ENCODE data around the gene PPP3CA. TPM values are rescaled to one million over a fixed set of nuclear protein-coding genes. Genes with fewer than 3 reads are reported as not detected.

The PPP3CA gene
- total and polyA plus RNA-seq, 2 of the 8 experiments (the other 6 are each of a cell fraction or from before 2014, with no cell fraction given): 7.9 to 35.0 TPM

DNA sequence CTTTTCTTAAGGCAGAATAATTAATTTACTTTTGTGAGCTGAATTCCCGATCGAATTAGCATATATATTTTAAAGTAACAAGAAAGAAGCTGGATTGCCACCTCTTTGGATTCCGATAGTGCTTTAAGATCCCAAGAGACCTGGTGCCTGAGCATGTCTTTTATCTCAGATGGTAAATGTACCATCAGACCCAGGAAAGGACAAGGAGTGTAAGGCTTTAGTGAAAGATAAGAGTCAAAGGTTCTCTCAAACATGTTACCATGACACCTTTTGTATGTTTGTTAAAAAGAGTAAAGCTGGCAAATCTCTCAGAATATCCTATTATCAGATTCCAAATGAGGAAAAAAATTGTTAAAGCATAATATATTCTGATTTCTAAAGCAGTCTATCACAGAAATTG, 198.8 kb downstream of the PPP3CA start (continued):
- no peak for TF ChIP-seq SUZ12 (IDR thresholded peaks at IDR 0.05; ENCODE audit: low read length)
- no peak for TF ChIP-seq RBBP5 (IDR thresholded peaks at IDR 0.05; ENCODE audit: borderline replicate concordance, low read depth, low read length)
- no peak for TF ChIP-seq RFX5 (IDR thresholded peaks at IDR 0.05; ENCODE audit: borderline replicate concordance, low read depth, low read length)
- TF ChIP-seq, protein P1, sequence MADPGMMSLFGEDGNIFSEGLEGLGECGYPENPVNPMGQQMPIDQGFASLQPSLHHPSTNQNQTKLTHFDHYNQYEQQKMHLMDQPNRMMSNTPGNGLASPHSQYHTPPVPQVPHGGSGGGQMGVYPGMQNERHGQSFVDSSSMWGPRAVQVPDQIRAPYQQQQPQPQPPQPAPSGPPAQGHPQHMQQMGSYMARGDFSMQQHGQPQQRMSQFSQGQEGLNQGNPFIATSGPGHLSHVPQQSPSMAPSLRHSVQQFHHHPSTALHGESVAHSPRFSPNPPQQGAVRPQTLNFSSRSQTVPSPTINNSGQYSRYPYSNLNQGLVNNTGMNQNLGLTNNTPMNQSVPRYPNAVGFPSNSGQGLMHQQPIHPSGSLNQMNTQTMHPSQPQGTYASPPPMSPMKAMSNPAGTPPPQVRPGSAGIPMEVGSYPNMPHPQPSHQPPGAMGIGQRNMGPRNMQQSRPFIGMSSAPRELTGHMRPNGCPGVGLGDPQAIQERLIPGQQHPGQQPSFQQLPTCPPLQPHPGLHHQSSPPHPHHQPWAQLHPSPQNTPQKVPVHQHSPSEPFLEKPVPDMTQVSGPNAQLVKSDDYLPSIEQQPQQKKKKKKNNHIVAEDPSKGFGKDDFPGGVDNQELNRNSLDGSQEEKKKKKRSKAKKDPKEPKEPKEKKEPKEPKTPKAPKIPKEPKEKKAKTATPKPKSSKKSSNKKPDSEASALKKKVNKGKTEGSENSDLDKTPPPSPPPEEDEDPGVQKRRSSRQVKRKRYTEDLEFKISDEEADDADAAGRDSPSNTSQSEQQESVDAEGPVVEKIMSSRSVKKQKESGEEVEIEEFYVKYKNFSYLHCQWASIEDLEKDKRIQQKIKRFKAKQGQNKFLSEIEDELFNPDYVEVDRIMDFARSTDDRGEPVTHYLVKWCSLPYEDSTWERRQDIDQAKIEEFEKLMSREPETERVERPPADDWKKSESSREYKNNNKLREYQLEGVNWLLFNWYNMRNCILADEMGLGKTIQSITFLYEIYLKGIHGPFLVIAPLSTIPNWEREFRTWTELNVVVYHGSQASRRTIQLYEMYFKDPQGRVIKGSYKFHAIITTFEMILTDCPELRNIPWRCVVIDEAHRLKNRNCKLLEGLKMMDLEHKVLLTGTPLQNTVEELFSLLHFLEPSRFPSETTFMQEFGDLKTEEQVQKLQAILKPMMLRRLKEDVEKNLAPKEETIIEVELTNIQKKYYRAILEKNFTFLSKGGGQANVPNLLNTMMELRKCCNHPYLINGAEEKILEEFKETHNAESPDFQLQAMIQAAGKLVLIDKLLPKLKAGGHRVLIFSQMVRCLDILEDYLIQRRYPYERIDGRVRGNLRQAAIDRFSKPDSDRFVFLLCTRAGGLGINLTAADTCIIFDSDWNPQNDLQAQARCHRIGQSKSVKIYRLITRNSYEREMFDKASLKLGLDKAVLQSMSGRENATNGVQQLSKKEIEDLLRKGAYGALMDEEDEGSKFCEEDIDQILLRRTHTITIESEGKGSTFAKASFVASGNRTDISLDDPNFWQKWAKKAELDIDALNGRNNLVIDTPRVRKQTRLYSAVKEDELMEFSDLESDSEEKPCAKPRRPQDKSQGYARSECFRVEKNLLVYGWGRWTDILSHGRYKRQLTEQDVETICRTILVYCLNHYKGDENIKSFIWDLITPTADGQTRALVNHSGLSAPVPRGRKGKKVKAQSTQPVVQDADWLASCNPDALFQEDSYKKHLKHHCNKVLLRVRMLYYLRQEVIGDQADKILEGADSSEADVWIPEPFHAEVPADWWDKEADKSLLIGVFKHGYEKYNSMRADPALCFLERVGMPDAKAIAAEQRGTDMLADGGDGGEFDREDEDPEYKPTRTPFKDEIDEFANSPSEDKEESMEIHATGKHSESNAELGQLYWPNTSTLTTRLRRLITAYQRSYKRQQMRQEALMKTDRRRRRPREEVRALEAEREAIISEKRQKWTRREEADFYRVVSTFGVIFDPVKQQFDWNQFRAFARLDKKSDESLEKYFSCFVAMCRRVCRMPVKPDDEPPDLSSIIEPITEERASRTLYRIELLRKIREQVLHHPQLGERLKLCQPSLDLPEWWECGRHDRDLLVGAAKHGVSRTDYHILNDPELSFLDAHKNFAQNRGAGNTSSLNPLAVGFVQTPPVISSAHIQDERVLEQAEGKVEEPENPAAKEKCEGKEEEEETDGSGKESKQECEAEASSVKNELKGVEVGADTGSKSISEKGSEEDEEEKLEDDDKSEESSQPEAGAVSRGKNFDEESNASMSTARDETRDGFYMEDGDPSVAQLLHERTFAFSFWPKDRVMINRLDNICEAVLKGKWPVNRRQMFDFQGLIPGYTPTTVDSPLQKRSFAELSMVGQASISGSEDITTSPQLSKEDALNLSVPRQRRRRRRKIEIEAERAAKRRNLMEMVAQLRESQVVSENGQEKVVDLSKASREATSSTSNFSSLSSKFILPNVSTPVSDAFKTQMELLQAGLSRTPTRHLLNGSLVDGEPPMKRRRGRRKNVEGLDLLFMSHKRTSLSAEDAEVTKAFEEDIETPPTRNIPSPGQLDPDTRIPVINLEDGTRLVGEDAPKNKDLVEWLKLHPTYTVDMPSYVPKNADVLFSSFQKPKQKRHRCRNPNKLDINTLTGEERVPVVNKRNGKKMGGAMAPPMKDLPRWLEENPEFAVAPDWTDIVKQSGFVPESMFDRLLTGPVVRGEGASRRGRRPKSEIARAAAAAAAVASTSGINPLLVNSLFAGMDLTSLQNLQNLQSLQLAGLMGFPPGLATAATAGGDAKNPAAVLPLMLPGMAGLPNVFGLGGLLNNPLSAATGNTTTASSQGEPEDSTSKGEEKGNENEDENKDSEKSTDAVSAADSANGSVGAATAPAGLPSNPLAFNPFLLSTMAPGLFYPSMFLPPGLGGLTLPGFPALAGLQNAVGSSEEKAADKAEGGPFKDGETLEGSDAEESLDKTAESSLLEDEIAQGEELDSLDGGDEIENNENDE (IDR thresholded peaks at IDR 0.05; ENCODE audit: insufficient replicate concordance, low read length): no peak
- no peak for TF ChIP-seq EZH2 (IDR thresholded peaks at IDR 0.05; ENCODE audit: low read depth, low read length, severe bottlenecking)
- TF ChIP-seq GTF2F1 (IDR thresholded peaks at IDR 0.05; ENCODE audit: borderline replicate concordance, low read depth, low read length): no peak

Measured in H1 (cell line).